Choroid plexus epithelial cell (primary cell): ENCODE results near the gene OR11H7.
A peak's percentile ranks its signal among the peaks of the same experiment; 100 is the strongest.
"Not testable (repeated sequence)": the region's sequence is repeated elsewhere in the genome, so short reads cannot be mapped to it uniquely, and the experiment has no call there.

Source experiments
- DNase-seq: peaks from one replicate; pipeline ENCODE4 v3.0.0-alpha.2; 2010; ENCODE audit warnings: low read depth
- H3K4me3 ChIP-seq: 2 replicates; pipeline ENCODE4 v1.5.1; 2011; ENCODE audit warnings: low read depth, mild to moderate bottlenecking, control low read depth, low read length, moderate library complexity
- TF ChIP-seq, protein P1 (sequence below): conservative IDR thresholded peaks from 2 replicates; pipeline ENCODE4 v1.5.1; 2011; ENCODE audit warnings: low read depth, mild to moderate bottlenecking, control low read depth, inconsistent platforms, low read length, moderate library complexity

Gene OR11H7

DNA sequence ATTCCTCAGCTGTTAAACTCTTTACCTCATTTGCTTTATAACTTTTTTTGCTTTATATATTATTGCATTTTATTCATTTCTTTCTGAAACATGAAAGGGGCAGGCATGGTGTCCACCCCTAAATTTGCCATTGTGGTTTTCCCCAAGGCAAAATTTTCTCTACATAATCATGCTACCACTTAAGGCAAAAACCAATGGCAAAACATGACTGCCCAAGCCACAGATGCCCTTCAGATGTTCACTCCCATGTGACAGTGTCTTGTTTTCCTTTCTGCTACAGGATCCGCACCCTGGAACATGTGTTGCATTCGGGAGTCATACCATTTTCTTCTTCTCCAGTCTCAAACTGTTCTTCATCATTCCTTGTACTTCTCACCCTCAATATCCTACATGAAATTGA is 48.6 kb downstream of the OR11H7 start:
- no peak overlapping the region for H3K4me3 ChIP-seq
- TF ChIP-seq, protein P1, sequence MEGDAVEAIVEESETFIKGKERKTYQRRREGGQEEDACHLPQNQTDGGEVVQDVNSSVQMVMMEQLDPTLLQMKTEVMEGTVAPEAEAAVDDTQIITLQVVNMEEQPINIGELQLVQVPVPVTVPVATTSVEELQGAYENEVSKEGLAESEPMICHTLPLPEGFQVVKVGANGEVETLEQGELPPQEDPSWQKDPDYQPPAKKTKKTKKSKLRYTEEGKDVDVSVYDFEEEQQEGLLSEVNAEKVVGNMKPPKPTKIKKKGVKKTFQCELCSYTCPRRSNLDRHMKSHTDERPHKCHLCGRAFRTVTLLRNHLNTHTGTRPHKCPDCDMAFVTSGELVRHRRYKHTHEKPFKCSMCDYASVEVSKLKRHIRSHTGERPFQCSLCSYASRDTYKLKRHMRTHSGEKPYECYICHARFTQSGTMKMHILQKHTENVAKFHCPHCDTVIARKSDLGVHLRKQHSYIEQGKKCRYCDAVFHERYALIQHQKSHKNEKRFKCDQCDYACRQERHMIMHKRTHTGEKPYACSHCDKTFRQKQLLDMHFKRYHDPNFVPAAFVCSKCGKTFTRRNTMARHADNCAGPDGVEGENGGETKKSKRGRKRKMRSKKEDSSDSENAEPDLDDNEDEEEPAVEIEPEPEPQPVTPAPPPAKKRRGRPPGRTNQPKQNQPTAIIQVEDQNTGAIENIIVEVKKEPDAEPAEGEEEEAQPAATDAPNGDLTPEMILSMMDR = no peak

DNA sequence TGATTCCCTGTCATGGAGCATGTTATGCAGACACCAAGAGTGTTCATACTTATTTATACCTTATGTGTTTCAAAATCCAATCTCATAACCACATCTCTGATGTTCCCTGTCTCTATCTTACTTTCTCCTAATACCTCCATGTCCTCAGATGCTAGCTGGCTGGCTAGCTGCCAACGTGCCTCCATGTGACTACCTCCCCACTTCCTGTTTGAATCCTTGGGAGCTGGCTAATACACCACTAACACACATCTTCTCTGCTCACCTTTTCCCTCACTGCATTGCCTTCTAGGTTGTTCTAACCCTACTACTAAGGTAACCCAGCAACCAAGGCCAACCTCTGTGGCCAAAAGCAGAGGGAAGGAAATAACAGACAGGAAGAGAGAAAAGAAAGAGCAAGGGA is 49.6 kb downstream of the OR11H7 start:
- peak; percentile 80 for DNase-seq
- no peak overlapping the region for H3K4me3 ChIP-seq
- TF ChIP-seq, protein P1 = no peak

More for the DNA sequence above, 48.6 kb downstream of the OR11H7 start:
- DNase-seq = no peak

DNA sequence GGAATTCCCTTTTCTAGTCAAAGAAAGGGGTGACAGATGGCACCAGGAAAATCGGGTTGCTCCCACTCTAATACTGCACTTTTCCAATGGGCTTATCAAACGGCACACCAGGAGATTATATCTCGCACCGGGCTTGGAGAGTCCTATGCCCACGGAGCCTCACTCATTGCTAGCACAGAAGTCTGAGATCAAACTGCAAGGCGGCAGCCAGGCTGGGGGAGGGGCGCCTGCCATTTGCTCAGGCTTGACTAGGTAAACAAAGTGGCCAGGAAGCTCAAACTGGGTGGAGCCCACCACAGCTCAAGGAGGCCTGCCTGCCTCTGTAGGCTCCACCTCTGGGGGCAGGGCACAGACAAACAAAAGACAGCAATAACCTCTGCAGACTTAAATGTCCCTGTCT is 51.5 kb downstream of the OR11H7 start:
- not testable (repeated sequence) for H3K4me3 ChIP-seq, DNase-seq
